ENCODE measurements around the gene FITM2.

FITM2 gene

GRCh38 chr20:44282192-44282591 is 28.8 kb downstream of the FITM2 start:
- DNase-seq (ENCODE audit: low read depth in 2 of 2) = no peak

GRCh38 chr20:44280387-44280786 is 30.6 kb downstream of the FITM2 start:
- DNase-seq (ENCODE audit: low read depth in 2 of 2) = no peak

- DNase-seq (ENCODE audit: low read depth in 2 of 2) = no peak
Measured at GRCh38 chr20:44279228-44279627, 31.8 kb downstream of the FITM2 start.

- DNase-seq (ENCODE audit: low read depth in 2 of 2) = no peak
Measured at GRCh38 chr20:44274303-44275017, 36.5 kb downstream of the FITM2 start.

- no peak for DNase-seq (ENCODE audit: low read depth in 2 of 2)
Measured at GRCh38 chr20:44273231-44274215, 37.5 kb downstream of the FITM2 start.

- DNase-seq (ENCODE audit: low read depth in 2 of 2) = no peak
Measured at GRCh38 chr20:44271915-44272663, 38.9 kb downstream of the FITM2 start.

- no peak for DNase-seq (ENCODE audit: low read depth in 2 of 2)
Measured at GRCh38 chr20:44268802-44269201, 42.2 kb downstream of the FITM2 start.

- no peak for DNase-seq (ENCODE audit: low read depth in 2 of 2)
Measured at GRCh38 chr20:44264287-44264686, 46.7 kb downstream of the FITM2 start.

- DNase-seq (ENCODE audit: low read depth in 2 of 2) = no peak
Measured at GRCh38 chr20:44258226-44258890, 52.6 kb downstream of the FITM2 start.

- no peak for DNase-seq (ENCODE audit: low read depth in 2 of 2)
Measured at GRCh38 chr20:44256961-44257360, 54.0 kb downstream of the FITM2 start.

GRCh38 chr20:44255942-44256341 is 55.1 kb downstream of the FITM2 start:
- no peak for DNase-seq (ENCODE audit: low read depth in 2 of 2)

- no peak for DNase-seq (ENCODE audit: low read depth in 2 of 2)
Measured at GRCh38 chr20:44254073-44254472, 56.9 kb downstream of the FITM2 start.

- DNase-seq (ENCODE audit: low read depth in 2 of 2) = no peak
Measured at GRCh38 chr20:44253528-44253927, 57.5 kb downstream of the FITM2 start.

Measured in stimulated activated CD8-positive, alpha-beta memory T cell treated with anti-CD3 and anti-CD28 coated beads, Interleukin-7, amount 100 ng/mL, for 1 hour (primary cell).